ENCODE data around the gene PCSK9.
"Not testable (repeated sequence)": the region's sequence is repeated elsewhere in the genome, so short reads cannot be mapped to it uniquely, and the experiment has no call there.

Gene PCSK9

GRCh38 chr1:55010194-55010886 lies 29.0 kb upstream of the PCSK9 start:
- DNase-seq (ENCODE audit: low read depth, low spot score): no peak

- DNase-seq (ENCODE audit: low read depth, low spot score): peak; percentile 67
Measured at GRCh38 chr1:55010887-55011217, 28.5 kb upstream of the PCSK9 start.

GRCh38 chr1:55012661-55013060 lies 26.7 kb upstream of the PCSK9 start:
- DNase-seq (ENCODE audit: low read depth, low spot score): no peak

GRCh38 chr1:55015123-55015522 lies 24.2 kb upstream of the PCSK9 start:
- DNase-seq (ENCODE audit: low read depth, low spot score): no peak

- DNase-seq (ENCODE audit: low read depth, low spot score): no peak
Measured at GRCh38 chr1:55015731-55016620, 23.4 kb upstream of the PCSK9 start.

GRCh38 chr1:55018395-55018794 lies 21.0 kb upstream of the PCSK9 start:
- peak; percentile 29 for DNase-seq (ENCODE audit: low read depth, low spot score)

- peak; percentile 98 for DNase-seq (ENCODE audit: low read depth, low spot score)
Measured at GRCh38 chr1:55021942-55022546, 17.3 kb upstream of the PCSK9 start.

GRCh38 chr1:55024163-55024562 lies 15.2 kb upstream of the PCSK9 start:
- not testable (repeated sequence) for DNase-seq (ENCODE audit: low read depth, low spot score)

- not testable (repeated sequence) for DNase-seq (ENCODE audit: low read depth, low spot score)
Measured at GRCh38 chr1:55026682-55027081, 12.7 kb upstream of the PCSK9 start.

GRCh38 chr1:55031098-55031497 lies 8.2 kb upstream of the PCSK9 start:
- DNase-seq (ENCODE audit: low read depth, low spot score): not testable (repeated sequence)

- DNase-seq (ENCODE audit: low read depth, low spot score): no peak
Measured at GRCh38 chr1:55033265-55033614, 6.1 kb upstream of the PCSK9 start.

- DNase-seq (ENCODE audit: low read depth, low spot score): no peak
Measured at GRCh38 chr1:55034476-55035133, 4.7 kb upstream of the PCSK9 start.

- no peak for DNase-seq (ENCODE audit: low read depth, low spot score)
Measured at GRCh38 chr1:55035904-55036303, 3.4 kb upstream of the PCSK9 start.

GRCh38 chr1:55037733-55038551 lies 1.4 kb upstream of the PCSK9 start:
- DNase-seq (ENCODE audit: low read depth, low spot score): no peak

GRCh38 chr1:55038552-55038838 lies 853 bp upstream of the PCSK9 start:
- no peak for DNase-seq (ENCODE audit: low read depth, low spot score)

GRCh38 chr1:55038974-55039341 lies 390 bp upstream of the PCSK9 start:
- no peak for DNase-seq (ENCODE audit: low read depth, low spot score)

- peak; percentile 17 for DNase-seq (ENCODE audit: low read depth, low spot score)
Measured at GRCh38 chr1:55040083-55040932, 960 bp downstream of the PCSK9 start.

GRCh38 chr1:55040933-55041494 lies 1.7 kb downstream of the PCSK9 start:
- DNase-seq (ENCODE audit: low read depth, low spot score): no peak

- no peak for DNase-seq (ENCODE audit: low read depth, low spot score)
Measured at GRCh38 chr1:55041613-55042012, 2.3 kb downstream of the PCSK9 start.

- no peak for DNase-seq (ENCODE audit: low read depth, low spot score)
Measured at GRCh38 chr1:55043011-55043410, 3.7 kb downstream of the PCSK9 start.

Measured in ELF-1 (cell line).